DOHH2 (cell line): Measurements from ENCODE around the gene OGFOD3.

Experiments used
- EZH2phosphoT487 ChIP-seq: fragments of 200-600 bp; sonication (generic); IDR thresholded peaks from 2 replicates; pipeline ENCODE4 v1.6.1; 2017; ENCODE audit warnings: borderline replicate concordance, mild to moderate bottlenecking, antibody characterized with exemption, low read length, moderate library complexity, mixed read lengths
- TF ChIP-seq, protein P1 (sequence below): fragments of 200-600 bp; sonication (generic); IDR thresholded peaks from one replicate; pipeline ENCODE4 v1.5.1; 2014; ENCODE audit warnings: antibody characterized with exemption, mild to moderate bottlenecking, low read depth, low read length; ENCODE audit not compliant: poor library complexity, severe bottlenecking

DNA sequence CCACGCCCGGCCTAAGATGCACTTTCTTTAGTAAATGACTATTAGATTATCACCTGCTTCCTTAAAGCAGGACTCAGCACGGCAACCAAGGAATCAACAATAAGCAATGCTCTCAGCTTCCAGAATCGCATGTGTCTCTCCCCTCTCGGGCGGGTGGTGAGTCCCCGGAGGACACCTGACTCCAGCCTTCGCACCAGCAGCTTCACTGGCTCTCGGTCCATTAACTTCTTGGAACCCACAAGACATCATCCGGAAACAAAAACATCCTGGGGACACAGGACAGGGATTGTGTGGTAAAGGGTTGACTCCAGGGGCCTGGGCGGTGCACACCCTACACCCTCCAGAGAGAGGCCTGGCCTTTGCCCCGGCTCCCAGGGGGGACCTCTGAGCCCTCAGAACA is 24.1 kb downstream of the OGFOD3 start:
- TF ChIP-seq, protein P1, sequence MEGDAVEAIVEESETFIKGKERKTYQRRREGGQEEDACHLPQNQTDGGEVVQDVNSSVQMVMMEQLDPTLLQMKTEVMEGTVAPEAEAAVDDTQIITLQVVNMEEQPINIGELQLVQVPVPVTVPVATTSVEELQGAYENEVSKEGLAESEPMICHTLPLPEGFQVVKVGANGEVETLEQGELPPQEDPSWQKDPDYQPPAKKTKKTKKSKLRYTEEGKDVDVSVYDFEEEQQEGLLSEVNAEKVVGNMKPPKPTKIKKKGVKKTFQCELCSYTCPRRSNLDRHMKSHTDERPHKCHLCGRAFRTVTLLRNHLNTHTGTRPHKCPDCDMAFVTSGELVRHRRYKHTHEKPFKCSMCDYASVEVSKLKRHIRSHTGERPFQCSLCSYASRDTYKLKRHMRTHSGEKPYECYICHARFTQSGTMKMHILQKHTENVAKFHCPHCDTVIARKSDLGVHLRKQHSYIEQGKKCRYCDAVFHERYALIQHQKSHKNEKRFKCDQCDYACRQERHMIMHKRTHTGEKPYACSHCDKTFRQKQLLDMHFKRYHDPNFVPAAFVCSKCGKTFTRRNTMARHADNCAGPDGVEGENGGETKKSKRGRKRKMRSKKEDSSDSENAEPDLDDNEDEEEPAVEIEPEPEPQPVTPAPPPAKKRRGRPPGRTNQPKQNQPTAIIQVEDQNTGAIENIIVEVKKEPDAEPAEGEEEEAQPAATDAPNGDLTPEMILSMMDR, result no peak
- TF ChIP-seq EZH2phosphoT487, result no peak
